Posterior vena cava (tissue), 2 donors: Measurements from ENCODE around the gene SULT1C2. TPM values are rescaled to one million over a fixed set of nuclear protein-coding genes. Genes with fewer than 3 reads are reported as not detected.

Experiments
- DNase-seq: peaks from one replicate; pipeline ENCODE4 v3.0.0-alpha.2; 2020; ENCODE audit warnings: low spot score
- intact Hi-C, 2 donors: fragments of 100-400 bp; cut with DNase I; formaldehyde crosslinking; loops; one replicate each; pipeline versions ENCODE4 v1.14.1 to v1.14.2; 2022 to 2023
- long read RNA-seq, 2 donors: library from polyadenylated mRNA; unstranded; transcript quantifications; one replicate each; pipeline ENCODE4 v2.0.0, GENCODE V29; 2020 to 2021
- total RNA-seq, 2 donors: library from RNA; stranded (reverse); fragmentation: NEBNext Ultra II Directional; extraction: Animal tissue kit (Norgen Biotek cat#: 25700); gene quantifications; one replicate each; pipeline ENCODE4 v1.2.1, GENCODE V29; 2021
- donor health status: DM: yes; HTN: yes; CAD: no.
- donor health status: DM: yes; HTN: yes; CAD: no.

Gene SULT1C2
- total RNA-seq: 1 to 10 TPM in 1 of 2 donors, not detected in 1; 1.1 TPM
- long read RNA-seq, donor 1: 0 reads
- long read RNA-seq, donor 2, partial matches to known transcripts: 0 of 5 reads
- long read RNA-seq, donor 2, other reads (novel, unspliced or antisense): 2 of 5 reads

DNA sequence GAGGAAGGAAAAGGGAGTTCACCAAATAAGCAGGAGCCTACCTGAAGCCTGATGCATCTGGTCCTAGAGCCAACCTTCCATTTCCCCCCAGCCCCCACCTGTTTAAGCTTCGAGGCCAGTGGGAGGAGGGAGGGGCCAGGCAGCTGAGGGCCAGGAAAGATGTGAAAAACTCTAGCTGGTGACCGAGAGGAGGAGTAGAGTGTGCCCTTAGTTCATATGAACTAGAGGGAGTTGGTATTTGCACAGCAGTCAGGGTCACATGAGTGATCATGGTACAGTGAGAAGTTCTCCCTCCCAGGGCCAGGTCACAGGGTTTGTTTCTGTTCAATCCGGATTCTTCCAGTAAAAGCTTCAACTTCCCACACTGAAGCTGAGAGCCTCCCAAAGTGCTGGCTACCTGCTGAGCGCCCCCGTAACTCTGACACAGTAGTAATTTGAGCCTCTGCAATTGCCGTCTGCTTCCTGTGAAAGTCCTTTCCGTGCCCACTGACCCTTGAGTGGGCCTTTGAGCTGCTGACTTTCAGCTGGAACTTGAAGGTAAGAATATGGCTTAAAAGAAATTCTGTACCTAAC lies at the start of gene SULT1C2:
SULT1C2 (plus strand) TSS at position 362 of the 573 bp plus-strand sequence. CDS start 4,773 bp downstream, outside the sequence.
- intact Hi-C loops: no loop called here
- no peak for DNase-seq

GRCh38 chr2:108239786-108240185 lies 48.9 kb upstream of the SULT1C2 start, which contains the start of gene SULT1C3:
Gene SULT1C3 (plus strand): TSS chr2:108239968. CDS start chr2:108247195, 7,227 bp downstream.
- intact Hi-C loops: no loop called here
- DNase-seq: no peak

- DNase-seq: no peak
- intact Hi-C loops: no loop called here
Measured at GRCh38 chr2:108240966-108241365, 47.7 kb upstream of the SULT1C2 start.

DNA sequence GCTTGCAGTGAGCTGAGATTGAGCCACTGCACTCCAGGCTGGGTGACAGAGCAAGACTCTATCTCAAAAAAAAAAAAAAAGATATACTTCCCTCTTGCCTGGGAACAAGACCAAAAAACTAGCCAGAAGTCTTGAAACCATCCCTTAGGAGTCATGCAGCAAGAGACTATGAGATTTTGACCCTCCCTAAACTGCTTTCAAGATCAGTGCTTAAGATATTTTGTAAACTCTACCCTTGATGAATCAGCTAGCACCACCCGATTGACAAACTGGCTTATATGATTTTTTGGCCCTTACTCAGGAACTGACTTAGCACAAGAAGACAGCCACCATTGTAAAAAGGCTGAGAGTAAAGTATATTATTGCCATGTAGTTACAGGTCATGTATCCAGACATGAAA lies 45.1 kb upstream of the SULT1C2 start:
- intact Hi-C loops: loop anchor here in 1 of 2 donors (1.0 kb wide), 1 partner anchor 26 kb away; no protein-coding TSS in a partner anchor
- no peak for DNase-seq

DNA sequence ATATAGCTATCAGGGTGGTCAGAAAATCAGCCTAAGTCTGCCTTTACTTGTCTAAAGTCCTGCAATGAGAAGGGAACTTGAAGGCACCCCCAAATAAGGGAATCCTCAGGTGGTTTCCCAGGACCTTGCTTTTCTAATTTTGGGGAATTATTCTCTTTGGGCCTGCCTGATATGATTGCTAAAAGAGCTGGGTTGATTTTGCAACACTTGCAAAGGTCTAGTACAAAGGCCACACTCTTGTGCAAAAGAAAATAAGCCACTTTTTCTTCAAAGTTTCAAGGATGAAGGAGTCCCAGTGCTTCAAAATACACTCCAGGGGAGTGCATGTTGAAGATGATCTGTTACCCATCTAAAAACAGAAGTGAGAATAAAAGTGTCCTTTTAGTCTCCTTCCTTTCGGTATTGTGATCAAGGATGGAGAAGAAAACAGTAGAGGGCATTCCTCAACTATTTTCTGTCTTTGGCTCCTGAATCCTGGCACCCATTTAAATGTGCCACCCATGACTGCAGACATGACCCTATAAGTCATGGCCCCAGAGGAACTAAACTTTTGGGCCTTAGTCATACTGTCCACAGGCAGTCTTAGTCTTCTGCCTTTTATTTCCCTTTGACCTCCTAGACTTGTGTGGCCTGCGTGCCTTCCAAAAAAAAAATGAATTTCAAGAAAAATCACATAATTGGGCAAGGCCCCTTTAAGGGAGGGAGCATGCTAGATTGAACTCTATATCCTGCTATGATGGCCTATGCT lies 43.9 kb upstream of the SULT1C2 start:
- intact Hi-C loops: no loop called here
- no peak for DNase-seq

GRCh38 chr2:108253106-108253505 lies 35.6 kb upstream of the SULT1C2 start:
- intact Hi-C loops: no loop called here

DNA sequence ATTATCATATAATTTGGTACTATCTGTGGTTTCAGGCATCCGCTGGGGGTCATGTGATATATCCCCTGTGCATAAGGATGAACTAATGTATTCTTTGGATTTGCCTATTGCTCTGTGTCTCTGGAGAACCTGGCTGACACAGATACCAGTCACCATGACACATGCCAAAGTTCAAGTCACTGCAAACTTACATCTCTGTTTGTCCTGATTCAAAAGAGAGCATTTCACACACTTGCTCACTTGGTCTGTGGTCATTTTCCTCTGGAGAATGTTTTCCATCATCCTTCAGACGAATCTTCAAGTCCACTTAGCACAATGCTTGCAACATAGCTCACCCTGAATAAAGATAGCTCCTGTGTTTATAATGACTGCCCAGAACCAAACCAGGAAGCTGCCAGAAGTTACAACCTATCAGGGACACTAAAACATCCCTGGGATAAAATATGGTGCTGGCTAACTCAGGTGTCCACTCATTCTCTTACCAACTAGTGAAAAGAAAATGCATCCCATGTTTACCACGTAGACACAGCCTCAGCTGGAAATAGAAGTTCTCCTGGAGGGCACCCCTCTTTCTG lies 30.9 kb upstream of the SULT1C2 start:
- no peak for DNase-seq
- intact Hi-C loops: no loop called here

More at GRCh38 chr2:108253106-108253505, 35.6 kb upstream of the SULT1C2 start:
- DNase-seq: no peak

DNA sequence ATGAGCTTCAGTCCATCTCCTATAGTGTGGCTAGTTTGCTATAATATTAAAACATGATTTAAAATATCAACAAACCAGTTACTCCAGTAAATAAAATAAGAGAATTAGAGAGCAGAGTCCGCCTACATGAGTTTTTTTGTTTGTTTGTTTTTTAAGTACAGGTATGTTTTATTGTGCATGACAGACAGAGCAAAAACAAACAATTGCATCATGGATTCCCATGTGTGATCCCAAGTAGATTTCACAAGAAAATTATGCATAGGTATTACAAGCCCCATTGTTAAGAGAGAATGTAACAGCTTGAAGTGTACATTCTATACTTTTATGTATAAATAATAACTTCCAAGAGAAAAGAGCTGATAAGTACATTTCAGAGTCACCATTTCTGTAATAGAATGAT lies 27.9 kb upstream of the SULT1C2 start:
- intact Hi-C loops: no loop called here
- DNase-seq: no peak

DNA sequence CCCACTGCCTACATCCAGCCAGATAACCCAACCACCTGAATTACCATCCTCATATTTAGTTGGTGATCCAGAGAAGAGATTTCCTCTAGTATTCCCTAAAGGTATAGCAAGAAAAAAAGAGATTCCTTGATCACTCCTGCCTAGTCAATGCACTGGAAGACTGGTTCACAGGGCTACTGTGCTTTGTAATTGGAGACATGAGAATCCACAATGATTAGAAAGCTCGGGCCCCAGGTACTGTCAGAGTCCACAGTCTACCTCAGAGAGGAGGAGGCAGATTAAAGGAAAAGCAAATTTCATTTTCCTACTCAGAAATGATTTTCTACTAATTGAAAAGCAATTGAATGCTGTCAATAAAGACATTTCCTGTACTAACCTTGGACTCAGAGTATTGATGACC lies 26.7 kb upstream of the SULT1C2 start:
- no peak for DNase-seq
- intact Hi-C loops: no loop called here

DNA sequence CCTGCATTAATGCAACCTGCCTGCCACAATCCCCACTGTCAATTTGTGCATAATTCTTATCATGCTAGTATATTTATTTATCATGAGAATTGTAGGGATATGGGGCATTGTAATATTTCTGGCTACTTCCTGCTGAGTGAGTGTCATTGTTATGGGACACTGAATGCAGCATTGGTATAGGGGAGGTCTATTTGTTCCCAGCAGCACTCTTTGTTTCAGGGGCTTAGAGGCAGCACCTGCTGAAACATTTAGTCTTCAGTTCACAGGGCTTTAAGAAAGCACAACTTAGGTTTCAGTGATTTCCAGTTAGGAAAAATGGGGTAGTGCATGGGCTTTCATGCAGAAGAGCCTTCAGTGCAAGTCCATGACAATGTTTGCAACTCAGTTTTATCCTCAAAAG lies 25.3 kb upstream of the SULT1C2 start:
- no peak for DNase-seq
- intact Hi-C loops: no loop called here

DNA sequence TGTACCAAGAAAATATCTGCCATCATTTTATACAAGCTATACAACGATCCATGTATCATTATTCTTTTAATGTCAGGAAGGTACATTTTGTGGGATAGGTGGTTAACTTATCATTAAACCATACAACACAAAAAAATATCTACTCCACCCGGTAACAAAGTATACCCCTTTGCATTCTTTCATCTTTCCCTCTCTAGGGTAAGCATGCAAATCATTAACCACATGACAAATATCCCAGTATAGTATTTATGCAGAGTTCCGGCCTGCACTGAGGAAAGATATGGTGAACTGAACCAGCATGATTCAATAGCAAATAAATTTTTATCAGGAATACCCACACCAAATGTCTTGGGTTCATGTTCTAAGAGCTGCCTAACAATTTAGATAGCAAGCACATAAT lies 22.5 kb upstream of the SULT1C2 start:
- no peak for DNase-seq
- intact Hi-C loops: no loop called here

DNA sequence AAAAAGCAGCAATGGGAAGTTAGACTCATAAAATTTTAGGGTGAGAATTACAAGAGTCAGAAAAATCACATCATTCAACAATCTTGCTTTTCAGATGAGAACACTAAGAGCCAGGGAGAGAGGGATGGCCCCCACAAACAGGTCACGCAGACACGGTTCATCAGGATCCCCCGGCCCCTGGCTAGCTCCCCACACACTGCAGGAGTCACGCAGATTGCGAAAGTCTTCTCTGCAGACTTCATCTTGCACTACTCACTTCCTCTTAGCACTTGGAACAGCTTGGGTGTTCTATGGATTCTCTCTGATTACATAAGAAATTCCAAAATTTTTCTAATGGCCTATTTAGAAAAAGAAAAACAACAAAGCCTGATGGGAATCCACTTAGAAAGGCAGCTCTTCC lies 21.6 kb upstream of the SULT1C2 start:
- DNase-seq: no peak
- intact Hi-C loops: no loop called here

DNA sequence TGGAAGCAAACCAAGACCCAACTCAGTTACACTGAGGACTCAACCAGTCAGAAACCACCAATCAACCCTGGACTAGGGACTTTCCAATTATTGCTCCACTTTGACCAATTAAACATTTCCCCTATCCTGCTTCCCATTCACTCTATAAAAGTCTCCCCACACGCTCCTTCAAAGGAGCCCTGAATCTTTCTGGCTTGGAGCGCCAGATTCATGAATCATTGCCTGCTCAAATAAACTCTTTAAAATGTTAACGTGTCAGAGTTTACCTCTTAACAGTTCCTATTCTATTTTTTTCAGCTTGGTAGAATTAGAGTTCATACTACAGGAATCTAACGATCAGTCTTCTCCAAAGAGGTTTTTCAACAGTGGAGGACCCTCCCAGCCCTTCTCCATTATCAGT lies 20.7 kb upstream of the SULT1C2 start:
- intact Hi-C loops: no loop called here

DNA sequence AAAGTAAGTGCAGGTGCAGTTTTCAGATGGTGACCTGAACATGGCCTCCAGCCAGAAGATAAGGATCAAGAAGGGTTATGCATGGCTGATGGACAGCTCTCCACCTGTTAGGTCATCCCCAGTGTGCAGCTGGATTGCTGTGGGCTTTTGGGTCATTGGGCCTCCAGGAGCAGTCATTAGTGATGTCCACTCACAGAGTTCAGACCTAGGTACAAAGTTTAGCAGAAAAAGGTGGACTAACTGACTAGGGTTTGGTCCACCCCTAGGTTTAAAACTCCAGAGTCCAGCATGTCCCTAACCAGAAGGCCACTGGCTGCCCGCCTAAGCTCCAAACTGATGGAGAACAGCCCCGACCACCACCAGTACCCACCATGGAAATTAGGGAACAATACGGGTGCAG lies 18.3 kb upstream of the SULT1C2 start:
- intact Hi-C loops: no loop called here
- no peak for DNase-seq

More for the DNA sequence above, 20.7 kb upstream of the SULT1C2 start:
- DNase-seq: no peak

- no peak for DNase-seq
- intact Hi-C loops: no loop called here
Measured at GRCh38 chr2:108270768-108271506, 17.8 kb upstream of the SULT1C2 start.

DNA sequence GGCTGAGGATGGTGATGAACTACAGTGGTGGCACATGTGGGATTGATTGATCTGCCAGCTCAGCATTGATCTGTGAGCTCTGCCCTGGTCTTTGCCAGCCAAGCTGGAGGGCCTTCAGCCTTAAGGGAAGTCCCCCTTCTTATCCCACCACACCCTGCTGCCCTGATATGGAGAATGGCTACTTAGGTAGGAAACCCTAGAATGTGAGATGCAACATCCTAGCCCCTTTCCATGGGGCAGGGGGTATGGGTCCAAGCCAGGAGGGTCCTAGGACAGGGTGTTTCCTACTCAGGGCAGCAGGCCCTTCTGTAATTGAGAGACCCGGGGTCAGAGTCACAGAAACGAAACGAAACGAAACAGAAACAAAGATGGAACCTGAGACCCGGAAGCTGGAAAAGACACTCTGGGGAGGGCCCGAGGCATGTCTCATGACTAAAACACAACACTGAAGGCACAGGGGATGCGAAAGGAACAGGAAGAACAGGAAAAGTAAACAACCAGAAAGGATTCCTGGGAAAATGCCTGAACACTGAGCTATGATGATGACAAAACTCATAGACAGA lies 16.9 kb upstream of the SULT1C2 start:
- intact Hi-C loops: no loop called here
- no peak for DNase-seq

DNA sequence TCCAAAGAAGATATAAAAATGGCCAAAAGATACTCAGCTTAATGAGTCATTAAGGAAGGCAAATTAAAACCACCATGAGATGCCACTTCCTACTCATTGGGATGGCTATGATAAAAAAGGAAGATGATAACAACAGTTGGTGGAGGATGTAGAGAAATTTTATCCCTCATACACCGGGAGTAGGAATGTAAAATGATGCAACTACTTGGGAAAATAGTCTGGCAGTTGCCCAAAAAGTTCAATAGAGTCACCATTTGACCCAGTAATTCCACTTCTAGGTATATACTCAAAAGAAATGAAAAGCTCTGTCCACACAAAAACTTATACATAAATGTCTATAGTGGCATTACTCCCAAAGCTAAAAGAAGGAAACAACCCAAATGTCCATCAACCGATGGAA lies 10.1 kb upstream of the SULT1C2 start:
- DNase-seq: no peak
- intact Hi-C loops: no loop called here

DNA sequence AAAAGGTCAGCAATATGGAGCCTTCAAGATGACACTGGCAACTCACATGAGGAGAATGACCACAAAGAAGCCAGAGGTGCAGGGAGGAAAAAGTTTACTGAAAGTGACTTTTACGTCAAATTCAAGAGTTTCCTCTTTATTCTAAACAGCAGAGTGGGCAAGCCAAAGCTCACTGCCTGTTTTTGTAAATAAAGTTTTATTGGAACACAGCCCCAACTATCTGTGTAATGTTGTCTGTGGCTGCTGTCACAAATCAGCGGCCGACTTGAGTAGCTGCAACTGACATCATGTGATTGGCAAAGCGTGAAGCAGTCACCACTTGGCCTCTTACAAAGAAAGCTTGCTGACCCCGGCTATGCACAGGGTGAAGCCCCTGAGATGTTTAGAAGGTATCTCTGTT lies 9.2 kb upstream of the SULT1C2 start:
- DNase-seq: no peak
- intact Hi-C loops: no loop called here

- DNase-seq: no peak
- intact Hi-C loops: no loop called here
Measured at GRCh38 chr2:108280466-108280865, 8.2 kb upstream of the SULT1C2 start.
